ENCODE data around the gene DCP2.

Gene DCP2

GRCh38 chr5:113024076-113024697 is 47.6 kb downstream of the DCP2 start:
- H3K36me3 ChIP-seq (ENCODE audit: control insufficient read depth, insufficient read depth, low read length, severe bottlenecking): peaks cover 65% of the 10 kb centered on the region

GRCh38 chr5:113025596-113025995 is 49.0 kb downstream of the DCP2 start:
- Histone ChIP-seq H3K36me3 (ENCODE audit: control insufficient read depth, insufficient read depth, low read length, severe bottlenecking) (peaks cover 59% of the 10 kb centered on the region), H3K9me3 (ENCODE audit: control insufficient read depth, low read length) (no peaks in the 10 kb centered on the region), H3K4me3 (ENCODE audit: low read length) (no peak overlapping the region), H3K9ac (ENCODE audit: low read length) (no peak overlapping the region), H3K27me3 (replicated peaks; ENCODE audit: control insufficient read depth, insufficient read depth, low read length) (no peaks in the 10 kb centered on the region), H3K4me1 (ENCODE audit: control insufficient read depth, insufficient read depth, low read length) (peaks cover 17% of the 10 kb centered on the region)
- DNase-seq (ENCODE audit: low read depth): no peak

More at GRCh38 chr5:113024076-113024697, 47.6 kb downstream of the DCP2 start:
- no peaks in the 10 kb centered on the region for H3K27me3 ChIP-seq (replicated peaks; ENCODE audit: control insufficient read depth, insufficient read depth, low read length)
- H3K4me3 ChIP-seq (ENCODE audit: low read length): no peak overlapping the region
- H3K9ac ChIP-seq (ENCODE audit: low read length): no peak overlapping the region
- H3K9me3 ChIP-seq (ENCODE audit: control insufficient read depth, low read length): no peaks in the 10 kb centered on the region
- DNase-seq (ENCODE audit: low read depth): no peak
- peaks cover 3% of the 10 kb centered on the region for H3K4me1 ChIP-seq (ENCODE audit: control insufficient read depth, insufficient read depth, low read length)

GRCh38 chr5:113026211-113026610 is 49.6 kb downstream of the DCP2 start:
- Histone ChIP-seq H3K27me3 (replicated peaks; ENCODE audit: control insufficient read depth, insufficient read depth, low read length) (no peaks in the 10 kb centered on the region), H3K9ac (ENCODE audit: low read length) (no peak overlapping the region), H3K36me3 (ENCODE audit: control insufficient read depth, insufficient read depth, low read length, severe bottlenecking) (peaks cover 55% of the 10 kb centered on the region), H3K4me3 (ENCODE audit: low read length) (no peak overlapping the region), H3K9me3 (ENCODE audit: control insufficient read depth, low read length) (no peaks in the 10 kb centered on the region), H3K4me1 (ENCODE audit: control insufficient read depth, insufficient read depth, low read length) (peaks cover 18% of the 10 kb centered on the region)
- no peak for DNase-seq (ENCODE audit: low read depth)

GRCh38 chr5:113027015-113027414 is 50.4 kb downstream of the DCP2 start:
- Histone ChIP-seq H3K36me3 (ENCODE audit: control insufficient read depth, insufficient read depth, low read length, severe bottlenecking) (peaks cover 49% of the 10 kb centered on the region), H3K4me3 (ENCODE audit: low read length) (no peak overlapping the region), H3K9ac (ENCODE audit: low read length) (no peak overlapping the region), H3K27me3 (replicated peaks; ENCODE audit: control insufficient read depth, insufficient read depth, low read length) (no peaks in the 10 kb centered on the region), H3K9me3 (ENCODE audit: control insufficient read depth, low read length) (no peaks in the 10 kb centered on the region), H3K4me1 (ENCODE audit: control insufficient read depth, insufficient read depth, low read length) (peaks cover 18% of the 10 kb centered on the region)
- DNase-seq (ENCODE audit: low read depth): no peak

- peaks cover 45% of the 10 kb centered on the region for H3K36me3 ChIP-seq (ENCODE audit: control insufficient read depth, insufficient read depth, low read length, severe bottlenecking)
- no peak overlapping the region for H3K4me3 ChIP-seq (ENCODE audit: low read length)
- no peak for DNase-seq (ENCODE audit: low read depth)
- H3K9me3 ChIP-seq (ENCODE audit: control insufficient read depth, low read length): no peaks in the 10 kb centered on the region
- H3K27me3 ChIP-seq (replicated peaks; ENCODE audit: control insufficient read depth, insufficient read depth, low read length): no peaks in the 10 kb centered on the region
- H3K4me1 ChIP-seq (ENCODE audit: control insufficient read depth, insufficient read depth, low read length): peaks cover 18% of the 10 kb centered on the region
- H3K9ac ChIP-seq (ENCODE audit: low read length): no peak overlapping the region
These were observed 50.8 kb downstream of the DCP2 start for GRCh38 chr5:113027431-113027830.

- H3K9ac ChIP-seq (ENCODE audit: low read length): no peak overlapping the region
- peaks cover 40% of the 10 kb centered on the region for H3K4me1 ChIP-seq (ENCODE audit: control insufficient read depth, insufficient read depth, low read length)
- H3K9me3 ChIP-seq (ENCODE audit: control insufficient read depth, low read length): no peaks in the 10 kb centered on the region
- peaks cover 32% of the 10 kb centered on the region for H3K36me3 ChIP-seq (ENCODE audit: control insufficient read depth, insufficient read depth, low read length, severe bottlenecking)
- no peaks in the 10 kb centered on the region for H3K27me3 ChIP-seq (replicated peaks; ENCODE audit: control insufficient read depth, insufficient read depth, low read length)
- no peak for DNase-seq (ENCODE audit: low read depth)
- H3K4me3 ChIP-seq (ENCODE audit: low read length): no peak overlapping the region
These were observed 53.0 kb downstream of the DCP2 start for GRCh38 chr5:113029614-113030013.

- H3K36me3 ChIP-seq (ENCODE audit: control insufficient read depth, insufficient read depth, low read length, severe bottlenecking): peaks cover 26% of the 10 kb centered on the region
- no peak overlapping the region for H3K4me3 ChIP-seq (ENCODE audit: low read length)
- H3K4me1 ChIP-seq (ENCODE audit: control insufficient read depth, insufficient read depth, low read length): peaks cover 43% of the 10 kb centered on the region
- H3K9ac ChIP-seq (ENCODE audit: low read length): no peak overlapping the region
- no peaks in the 10 kb centered on the region for H3K27me3 ChIP-seq (replicated peaks; ENCODE audit: control insufficient read depth, insufficient read depth, low read length)
- no peaks in the 10 kb centered on the region for H3K9me3 ChIP-seq (ENCODE audit: control insufficient read depth, low read length)
- no peak for DNase-seq (ENCODE audit: low read depth)
These were observed 54.5 kb downstream of the DCP2 start for GRCh38 chr5:113031104-113031503.

GRCh38 chr5:113031557-113031956 is 55.0 kb downstream of the DCP2 start:
- Histone ChIP-seq H3K9ac (ENCODE audit: low read length) (no peak overlapping the region), H3K4me1 (ENCODE audit: control insufficient read depth, insufficient read depth, low read length) (peaks cover 43% of the 10 kb centered on the region), H3K36me3 (ENCODE audit: control insufficient read depth, insufficient read depth, low read length, severe bottlenecking) (peaks cover 26% of the 10 kb centered on the region), H3K27me3 (replicated peaks; ENCODE audit: control insufficient read depth, insufficient read depth, low read length) (no peaks in the 10 kb centered on the region), H3K9me3 (ENCODE audit: control insufficient read depth, low read length) (no peaks in the 10 kb centered on the region), H3K4me3 (ENCODE audit: low read length) (no peak overlapping the region)
- DNase-seq (ENCODE audit: low read depth): no peak

GRCh38 chr5:113034182-113034773 is 57.7 kb downstream of the DCP2 start:
- H3K36me3 ChIP-seq (ENCODE audit: control insufficient read depth, insufficient read depth, low read length, severe bottlenecking): peaks cover 17% of the 10 kb centered on the region
- H3K9ac ChIP-seq (ENCODE audit: low read length): no peak overlapping the region
- H3K9me3 ChIP-seq (ENCODE audit: control insufficient read depth, low read length): no peaks in the 10 kb centered on the region

GRCh38 chr5:113035096-113035495 is 58.5 kb downstream of the DCP2 start:
- Histone ChIP-seq H3K36me3 (ENCODE audit: control insufficient read depth, insufficient read depth, low read length, severe bottlenecking) (peaks cover 19% of the 10 kb centered on the region), H3K27me3 (replicated peaks; ENCODE audit: control insufficient read depth, insufficient read depth, low read length) (no peaks in the 10 kb centered on the region), H3K4me1 (ENCODE audit: control insufficient read depth, insufficient read depth, low read length) (peaks cover 30% of the 10 kb centered on the region)

More at GRCh38 chr5:113034182-113034773, 57.7 kb downstream of the DCP2 start:
- H3K27me3 ChIP-seq (replicated peaks; ENCODE audit: control insufficient read depth, insufficient read depth, low read length): no peaks in the 10 kb centered on the region
- no peak overlapping the region for H3K4me3 ChIP-seq (ENCODE audit: low read length)
- H3K4me1 ChIP-seq (ENCODE audit: control insufficient read depth, insufficient read depth, low read length): peaks cover 39% of the 10 kb centered on the region
- DNase-seq (ENCODE audit: low read depth): peak; percentile 12

GRCh38 chr5:113036321-113036720 is 59.7 kb downstream of the DCP2 start:
- no peak for DNase-seq (ENCODE audit: low read depth)

More at GRCh38 chr5:113035096-113035495, 58.5 kb downstream of the DCP2 start:
- no peak for DNase-seq (ENCODE audit: low read depth)
- no peak overlapping the region for H3K4me3 ChIP-seq (ENCODE audit: low read length)
- H3K9ac ChIP-seq (ENCODE audit: low read length): no peak overlapping the region
- H3K9me3 ChIP-seq (ENCODE audit: control insufficient read depth, low read length): no peaks in the 10 kb centered on the region

More at GRCh38 chr5:113036321-113036720, 59.7 kb downstream of the DCP2 start:
- H3K9ac ChIP-seq (ENCODE audit: low read length): no peak overlapping the region
- no peak overlapping the region for H3K4me3 ChIP-seq (ENCODE audit: low read length)
- H3K36me3 ChIP-seq (ENCODE audit: control insufficient read depth, insufficient read depth, low read length, severe bottlenecking): peaks cover 20% of the 10 kb centered on the region
- no peaks in the 10 kb centered on the region for H3K9me3 ChIP-seq (ENCODE audit: control insufficient read depth, low read length)
- peaks cover 25% of the 10 kb centered on the region for H3K4me1 ChIP-seq (ENCODE audit: control insufficient read depth, insufficient read depth, low read length)
- no peaks in the 10 kb centered on the region for H3K27me3 ChIP-seq (replicated peaks; ENCODE audit: control insufficient read depth, insufficient read depth, low read length)
